Measurements from ENCODE around the gene GLIS2. TPM values are rescaled to one million over a fixed set of nuclear protein-coding genes. Genes with fewer than 3 reads are reported as not detected.

Gene GLIS2
- total RNA-seq (2021) (44.2 and 48.3 TPM in 2 replicates), Bru-seq, nascent RNA (percentile 69 among the genes with signal in this experiment), BruChase-seq, experiment 1, labeled RNA remaining after a 2-hour chase (percentile 68 among the genes with signal in this experiment), BruChase-seq, experiment 2, labeled RNA remaining after a 6-hour chase (percentile 81 among the genes with signal in this experiment)
- long read RNA-seq, partial matches to known transcripts: 42 of 44 reads
- long read RNA-seq, other reads (novel, unspliced or antisense): 2 of 44 reads

DNA sequence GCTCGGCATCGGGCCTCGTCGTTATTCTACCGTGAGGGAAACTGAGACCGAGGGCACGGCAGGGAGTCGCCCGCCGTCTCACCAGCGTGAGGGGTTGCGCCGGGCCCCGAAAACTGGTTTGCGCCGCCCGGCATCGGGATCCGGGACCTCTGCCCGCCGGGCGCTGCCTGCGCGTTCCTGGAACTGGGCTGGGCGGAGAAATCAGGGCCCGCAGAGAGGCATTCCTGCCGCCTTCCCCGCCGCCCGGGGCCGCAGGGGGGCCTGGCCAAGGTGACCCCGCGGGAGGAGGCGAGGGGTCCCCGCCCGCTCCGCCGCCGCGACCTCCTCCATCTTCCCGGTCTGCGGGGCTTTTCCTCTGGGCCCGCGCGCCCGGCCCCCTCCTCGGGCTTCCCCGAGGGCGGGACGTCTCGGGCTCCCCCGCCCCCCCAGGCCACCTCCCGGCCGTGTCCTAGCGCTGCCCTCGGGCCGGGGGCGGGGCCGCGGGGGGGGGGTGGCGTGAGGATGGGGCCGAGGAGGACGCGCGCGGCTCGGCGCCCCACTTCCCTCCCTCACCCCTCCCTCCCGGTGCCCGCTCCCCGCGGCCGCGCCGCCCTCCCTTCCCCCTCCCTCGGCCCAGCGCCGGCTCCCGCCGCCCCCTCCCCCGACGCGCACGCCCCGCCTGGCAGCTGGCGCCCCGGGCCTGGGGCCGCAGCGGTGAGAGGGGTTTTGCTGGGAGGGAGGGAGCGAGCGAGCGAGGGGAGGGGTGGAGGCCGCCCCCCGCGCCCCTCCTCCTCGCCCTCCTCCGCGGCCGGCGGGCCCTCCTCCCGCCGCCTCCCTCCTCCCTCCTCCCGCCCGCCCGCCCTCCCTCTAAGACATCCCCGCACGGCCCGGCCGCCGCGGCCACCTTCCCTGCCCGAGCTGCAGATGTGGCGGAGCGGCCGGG is at the start of gene GLIS2:
TSS of gene GLIS2 (plus strand) at position 882 of the 922 bp plus-strand sequence. CDS start 16,214 bp downstream, outside the sequence.
- Histone ChIP-seq H3K27me3 (ENCODE audit: insufficient read depth, low read depth) (no peaks in the 10 kb centered on the region), H3K4me2 (peak within 1 kb of the TSS; percentile 98), H3K79me2 (ENCODE audit: low read depth) (peaks cover 23% of the 10 kb centered on the region), H3K4me1 (replicated peaks; ENCODE audit: insufficient read depth) (peaks cover 20% of the 10 kb centered on the region), H3K9me3 (ENCODE audit: insufficient read depth, low read depth) (no peaks in the 10 kb centered on the region), H3K27ac (no peak within 1 kb of the TSS), H4K20me1 (ENCODE audit: insufficient read depth) (peaks cover 19% of the 10 kb centered on the region), H3K9me2 (ENCODE audit: insufficient read depth) (no peaks in the 10 kb centered on the region), H3F3A (ENCODE audit: insufficient read depth, low read depth) (peaks cover 33% of the 10 kb centered on the region), H3K36me3 (ENCODE audit: low read depth) (no peaks in the 10 kb centered on the region), H3K4me3 (peak within 1 kb of the TSS; percentile 78), H2AFZ (peak within 1 kb of the TSS; percentile 86)
- CTCF ChIA-PET: interaction anchor here (0.6 to 1.0 kb wide), 4 partner anchors 16 to 668 kb away, joined by 4 to 21 read pairs (median 4); no protein-coding TSS in a partner anchor
- BruUV-seq (replicated peaks): no TSS peak
- DNase-seq: peak in 1 of 2 experiments; percentile 85
- intact Hi-C loops (cut with micrococcal nuclease; ENCODE audit: unreplicated experiment): loop anchor here (5.0 kb wide), 1 partner anchor 43 kb away; the partner anchor contains the start of gene TFAP4
- POLR2A ChIA-PET (ENCODE audit: unreplicated experiment): interaction anchor here (0.6 kb wide), 2 partner anchors 21 to 77 kb away, joined by 6 to 14 read pairs; no protein-coding TSS in a partner anchor
- TF ChIP-seq, protein P1, sequence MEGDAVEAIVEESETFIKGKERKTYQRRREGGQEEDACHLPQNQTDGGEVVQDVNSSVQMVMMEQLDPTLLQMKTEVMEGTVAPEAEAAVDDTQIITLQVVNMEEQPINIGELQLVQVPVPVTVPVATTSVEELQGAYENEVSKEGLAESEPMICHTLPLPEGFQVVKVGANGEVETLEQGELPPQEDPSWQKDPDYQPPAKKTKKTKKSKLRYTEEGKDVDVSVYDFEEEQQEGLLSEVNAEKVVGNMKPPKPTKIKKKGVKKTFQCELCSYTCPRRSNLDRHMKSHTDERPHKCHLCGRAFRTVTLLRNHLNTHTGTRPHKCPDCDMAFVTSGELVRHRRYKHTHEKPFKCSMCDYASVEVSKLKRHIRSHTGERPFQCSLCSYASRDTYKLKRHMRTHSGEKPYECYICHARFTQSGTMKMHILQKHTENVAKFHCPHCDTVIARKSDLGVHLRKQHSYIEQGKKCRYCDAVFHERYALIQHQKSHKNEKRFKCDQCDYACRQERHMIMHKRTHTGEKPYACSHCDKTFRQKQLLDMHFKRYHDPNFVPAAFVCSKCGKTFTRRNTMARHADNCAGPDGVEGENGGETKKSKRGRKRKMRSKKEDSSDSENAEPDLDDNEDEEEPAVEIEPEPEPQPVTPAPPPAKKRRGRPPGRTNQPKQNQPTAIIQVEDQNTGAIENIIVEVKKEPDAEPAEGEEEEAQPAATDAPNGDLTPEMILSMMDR (conservative IDR thresholded peaks at IDR 0.05): no peak
- TF ChIP-seq EZH2 (IDR thresholded peaks at IDR 0.05; ENCODE audit: low read depth): no peak

DNA sequence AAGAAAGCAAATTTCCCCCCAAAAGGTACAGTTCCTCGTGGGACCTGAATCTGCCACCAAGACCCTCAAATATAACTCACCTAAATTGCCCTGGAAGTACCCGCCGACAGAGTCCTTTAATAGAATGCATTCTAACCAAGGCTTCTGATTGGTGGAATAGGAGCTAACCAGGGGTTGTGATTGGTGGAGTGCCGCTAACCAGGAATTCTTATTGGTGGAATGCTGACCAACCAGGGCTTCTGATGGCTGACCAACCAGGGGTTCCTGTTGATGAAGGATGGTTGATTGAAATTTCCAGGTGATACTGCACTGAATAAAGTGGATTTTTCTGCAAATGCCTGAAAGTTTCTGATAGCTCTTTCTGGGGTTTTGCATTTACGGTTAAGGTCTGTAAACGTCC is 49.5 kb upstream of the GLIS2 start:
- ChIA-PET POLR2A (ENCODE audit: unreplicated experiment) (no interaction called here), CTCF (interaction anchor here (0.6 kb wide), 1 partner anchor 66 kb away, joined by 3 read pairs; no protein-coding TSS in a partner anchor)
- BruUV-seq (replicated peaks): no TSS peak
- TF ChIP-seq EZH2 (IDR thresholded peaks at IDR 0.05; ENCODE audit: low read depth): no peak
- TF ChIP-seq, protein P1 (conservative IDR thresholded peaks at IDR 0.05): no peak
- Histone ChIP-seq H3F3A (ENCODE audit: insufficient read depth, low read depth) (peaks cover 11% of the 10 kb centered on the region; the same call in 1 of the 2 replicates), H3K27ac (no peak overlapping the region), H3K79me2 (ENCODE audit: low read depth) (peaks cover 78% of the 10 kb centered on the region), H3K4me1 (replicated peaks; ENCODE audit: insufficient read depth) (peaks cover 7% of the 10 kb centered on the region), H3K27me3 (ENCODE audit: insufficient read depth, low read depth) (no peaks in the 10 kb centered on the region), H4K20me1 (ENCODE audit: insufficient read depth) (peaks cover 45% of the 10 kb centered on the region), H3K4me2 (no peak overlapping the region), H3K4me3 (no peak overlapping the region), H3K9me2 (ENCODE audit: insufficient read depth) (no peaks in the 10 kb centered on the region), H2AFZ (no peak overlapping the region), H3K9me3 (ENCODE audit: insufficient read depth, low read depth) (no peaks in the 10 kb centered on the region), H3K36me3 (ENCODE audit: low read depth) (0 out of 2 replicates have a peak, but pooled peaks cover 10% of the 10 kb centered on the region)
- intact Hi-C loops (cut with micrococcal nuclease; ENCODE audit: unreplicated experiment): no loop called here
- no peak for DNase-seq

DNA sequence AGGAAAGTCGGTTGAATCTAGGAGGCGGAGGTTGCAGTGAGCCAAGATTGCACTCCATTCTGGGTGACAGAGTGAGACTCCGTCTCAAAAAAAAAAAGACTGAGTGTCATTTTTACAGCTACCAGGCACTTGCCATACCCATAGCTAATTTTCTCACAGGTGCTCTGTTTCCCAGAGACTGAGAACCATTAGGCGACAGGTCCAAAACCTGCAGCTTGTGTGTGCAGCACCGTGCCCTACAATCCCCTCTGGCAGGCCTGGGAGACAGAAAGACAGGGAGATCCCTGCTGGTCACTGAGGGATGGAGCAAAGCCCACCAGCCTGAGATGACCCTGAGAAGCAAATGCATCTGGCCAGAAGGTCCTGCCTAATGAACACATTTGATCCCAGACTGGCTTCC is 45.8 kb upstream of the GLIS2 start:
- no peak overlapping the region for H3K27ac ChIP-seq
- H3K9me3 ChIP-seq (ENCODE audit: insufficient read depth, low read depth): no peaks in the 10 kb centered on the region
- H4K20me1 ChIP-seq (ENCODE audit: insufficient read depth): peaks cover 21% of the 10 kb centered on the region
- peak overlapping the region; percentile 96; the same call in 1 of the 2 replicates for H3K4me2 ChIP-seq
- peaks cover 57% of the 10 kb centered on the region for H3K79me2 ChIP-seq (ENCODE audit: low read depth)
- peaks cover 32% of the 10 kb centered on the region for H3F3A ChIP-seq (ENCODE audit: insufficient read depth, low read depth)
- DNase-seq: no peak
- POLR2A ChIA-PET (ENCODE audit: unreplicated experiment): no interaction called here
- TF ChIP-seq, protein P1 (conservative IDR thresholded peaks at IDR 0.05): no peak
- TF ChIP-seq EZH2 (IDR thresholded peaks at IDR 0.05; ENCODE audit: low read depth): no peak
- H3K9me2 ChIP-seq (ENCODE audit: insufficient read depth): no peaks in the 10 kb centered on the region
- CTCF ChIA-PET: interaction anchor here (0.6 to 0.7 kb wide), 2 partner anchors 47 to 127 kb away, joined by 3 to 4 read pairs; no protein-coding TSS in a partner anchor
- no peak overlapping the region for H2AFZ ChIP-seq
- no TSS peak for BruUV-seq (replicated peaks)
- peaks cover 7% of the 10 kb centered on the region for H3K4me1 ChIP-seq (replicated peaks; ENCODE audit: insufficient read depth)
- H3K4me3 ChIP-seq: no peak overlapping the region
- intact Hi-C loops (cut with micrococcal nuclease; ENCODE audit: unreplicated experiment): loop anchor here (5.0 to 10.0 kb wide), 4 partner anchors 47 to 345 kb away; partner anchors contain the start of genes GLIS2 and UBALD1
- H3K27me3 ChIP-seq (ENCODE audit: insufficient read depth, low read depth): no peaks in the 10 kb centered on the region
- no peaks in the 10 kb centered on the region for H3K36me3 ChIP-seq (ENCODE audit: low read depth)

Data from PC-9 (cell line).